GM12892 (cell line): ENCODE results near the gene PHC2.

Experiments used
- DNase-seq: peaks from one replicate; pipeline ENCODE4 v3.0.0; 2011; ENCODE audit not compliant: insufficient read length
- FAIRE-seq: peaks from 2 replicates; lab custom pipeline; 2011; peaks lifted over from hg19 to GRCh38; lab: Jason Lieb, UNC
- POLR2A ChIP-seq: IDR thresholded peaks from 2 replicates; pipeline ENCODE4 v1.6.1; 2011; ENCODE audit warnings: low read depth, low read length, control low read depth
- POLR2AphosphoS5 ChIP-seq: IDR thresholded peaks from 2 replicates; pipeline ENCODE4 v1.6.1; 2011; ENCODE audit warnings: low read depth, low read length, control low read depth
- TAF1 ChIP-seq: IDR thresholded peaks from 2 replicates; pipeline ENCODE4 v1.6.1; 2011; ENCODE audit warnings: low read depth, mild to moderate bottlenecking, control low read depth, low read length, borderline replicate concordance

PHC2 gene

GRCh38 chr1:33466159-33466558 is 35.3 kb upstream of the PHC2 start:
- FAIRE-seq: no peak
- DNase-seq: no peak
- TF ChIP-seq POLR2AphosphoS5: no peak
- TF ChIP-seq TAF1: no peak
- TF ChIP-seq POLR2A: no peak

DNA sequence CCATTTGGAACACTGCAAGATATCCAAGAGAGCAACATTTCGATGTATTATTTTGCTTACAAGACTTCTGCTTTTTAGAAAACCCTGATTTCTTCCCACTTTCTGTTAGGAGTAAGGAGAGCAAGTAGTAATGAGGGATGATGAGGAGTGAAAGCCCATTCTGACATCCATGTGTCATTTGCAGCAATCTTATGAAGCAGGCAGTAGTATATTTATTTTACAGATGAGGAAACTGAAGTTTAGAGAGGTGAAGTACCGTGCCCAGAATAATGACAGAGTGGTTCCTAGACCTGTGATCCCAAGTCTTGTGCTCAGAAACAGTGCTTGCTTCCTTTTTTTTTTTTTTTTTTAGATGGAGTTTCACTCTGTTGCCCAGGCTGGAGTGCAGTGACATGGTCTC is 34.4 kb upstream of the PHC2 start:
- no peak for FAIRE-seq
- no peak for TF ChIP-seq TAF1
- no peak for TF ChIP-seq POLR2A
- TF ChIP-seq POLR2AphosphoS5: no peak
- DNase-seq: no peak

DNA sequence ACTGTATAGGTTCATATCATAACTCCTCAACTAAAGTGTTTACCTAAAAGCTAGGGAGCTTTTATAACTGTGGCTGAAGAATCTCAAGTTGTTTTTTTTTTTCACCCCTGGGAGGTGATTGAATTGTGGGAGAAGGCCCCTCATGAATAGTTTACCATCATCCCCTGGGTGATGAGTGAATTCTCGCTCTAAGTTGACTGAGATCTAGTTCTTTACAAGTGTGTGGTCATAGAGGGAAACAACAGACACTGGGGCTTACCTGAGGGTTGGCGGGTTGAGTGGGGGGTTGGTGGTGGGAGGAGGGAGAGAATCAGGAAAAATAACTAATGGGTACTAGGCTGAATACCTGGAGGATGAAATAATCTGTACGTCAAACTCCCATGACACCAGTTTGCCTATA is 33.7 kb upstream of the PHC2 start:
- no peak for FAIRE-seq
- no peak for DNase-seq
- no peak for TF ChIP-seq POLR2A

GRCh38 chr1:33462405-33463164 is 31.7 kb upstream of the PHC2 start:
- FAIRE-seq (peak; percentile 69), DNase-seq (no peak)
- TF ChIP-seq TAF1 (no peak), POLR2A (no peak), POLR2AphosphoS5 (no peak)

DNA sequence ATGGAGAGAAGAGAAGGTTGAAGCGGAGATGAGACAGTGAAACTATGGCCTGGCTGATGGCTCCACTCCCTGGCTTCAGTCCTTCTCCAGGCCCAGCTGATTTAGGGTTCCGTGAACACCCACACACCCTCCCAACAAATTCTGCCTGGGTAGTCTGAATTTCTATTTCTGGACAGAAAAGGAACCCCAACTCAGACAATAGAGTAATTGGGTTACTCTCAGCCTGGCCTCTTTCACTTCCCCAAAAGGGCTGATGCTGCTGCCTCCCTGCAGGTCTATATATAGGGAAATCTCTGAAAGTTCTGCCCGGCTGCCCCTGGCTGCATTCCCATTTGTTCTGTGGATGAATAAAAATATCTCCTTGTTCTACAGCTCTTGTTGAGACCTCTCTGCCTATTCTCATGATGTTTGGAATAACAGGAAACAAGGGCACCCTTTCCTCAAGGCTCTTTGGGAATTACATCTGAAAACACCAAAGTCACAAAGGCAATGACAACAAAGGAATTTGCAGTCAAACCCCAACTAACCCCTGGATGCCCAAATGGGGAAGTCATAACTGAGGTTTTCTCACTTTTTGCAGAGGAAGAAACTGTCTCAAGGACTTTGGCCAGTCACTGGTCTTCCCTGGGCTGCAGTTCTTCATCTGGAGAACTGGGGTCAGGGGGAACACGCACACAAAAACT is 30.2 kb upstream of the PHC2 start:
- TF ChIP-seq TAF1: no peak
- TF ChIP-seq POLR2A: no peak
- no peak for TF ChIP-seq POLR2AphosphoS5
- FAIRE-seq (peak; percentile 86), DNase-seq (peak; percentile 37)

DNA sequence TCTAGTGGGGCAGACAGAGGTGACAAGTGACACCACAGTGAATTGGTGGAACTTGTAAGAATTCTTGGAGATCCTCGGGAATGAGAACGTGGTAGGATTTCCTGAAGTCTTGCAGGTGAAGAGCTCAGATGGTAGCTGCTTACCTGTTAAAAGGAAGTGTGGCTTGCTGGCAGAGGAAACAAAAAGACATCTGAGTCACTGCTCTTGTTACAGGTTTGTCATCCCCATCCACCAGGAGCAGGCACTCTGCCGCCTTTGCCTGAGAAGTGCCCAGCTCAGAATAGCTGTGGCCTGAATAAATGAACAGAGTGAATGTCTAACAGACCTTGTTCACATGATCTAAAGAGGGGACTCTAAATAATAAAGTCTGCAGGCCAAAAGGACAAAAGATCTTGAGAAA is 29.2 kb upstream of the PHC2 start:
- TF ChIP-seq POLR2A: no peak
- no peak for TF ChIP-seq TAF1
- TF ChIP-seq POLR2AphosphoS5: no peak
- DNase-seq (no peak), FAIRE-seq (peak; percentile 78)

DNA sequence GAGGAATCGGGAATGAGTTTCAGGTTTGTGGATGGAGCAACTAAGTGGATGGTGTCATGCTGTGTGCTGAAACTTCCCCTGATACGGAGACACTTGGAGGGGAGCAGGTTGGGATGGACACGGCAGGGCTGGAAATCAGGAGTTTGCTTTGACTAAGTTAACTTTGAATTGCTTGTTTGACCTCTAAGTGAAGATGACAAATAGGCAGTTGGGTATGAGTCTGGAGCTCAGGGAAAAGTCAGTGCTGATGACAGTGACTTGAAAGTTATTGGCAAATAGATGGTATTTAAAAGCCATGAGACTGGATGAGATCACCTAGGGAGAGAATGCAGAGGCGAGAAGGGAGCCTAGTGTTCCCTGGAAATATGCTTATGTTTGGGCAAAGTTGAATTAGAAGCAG is 28.8 kb upstream of the PHC2 start:
- TF ChIP-seq TAF1: no peak
- no peak for TF ChIP-seq POLR2AphosphoS5
- TF ChIP-seq POLR2A: no peak
- DNase-seq (no peak), FAIRE-seq (no peak)

- DNase-seq (no peak), FAIRE-seq (no peak)
- TF ChIP-seq POLR2A (no peak), POLR2AphosphoS5 (no peak), TAF1 (no peak)
Observed at GRCh38 chr1:33456502-33456886, 25.6 kb upstream of the PHC2 start.

DNA sequence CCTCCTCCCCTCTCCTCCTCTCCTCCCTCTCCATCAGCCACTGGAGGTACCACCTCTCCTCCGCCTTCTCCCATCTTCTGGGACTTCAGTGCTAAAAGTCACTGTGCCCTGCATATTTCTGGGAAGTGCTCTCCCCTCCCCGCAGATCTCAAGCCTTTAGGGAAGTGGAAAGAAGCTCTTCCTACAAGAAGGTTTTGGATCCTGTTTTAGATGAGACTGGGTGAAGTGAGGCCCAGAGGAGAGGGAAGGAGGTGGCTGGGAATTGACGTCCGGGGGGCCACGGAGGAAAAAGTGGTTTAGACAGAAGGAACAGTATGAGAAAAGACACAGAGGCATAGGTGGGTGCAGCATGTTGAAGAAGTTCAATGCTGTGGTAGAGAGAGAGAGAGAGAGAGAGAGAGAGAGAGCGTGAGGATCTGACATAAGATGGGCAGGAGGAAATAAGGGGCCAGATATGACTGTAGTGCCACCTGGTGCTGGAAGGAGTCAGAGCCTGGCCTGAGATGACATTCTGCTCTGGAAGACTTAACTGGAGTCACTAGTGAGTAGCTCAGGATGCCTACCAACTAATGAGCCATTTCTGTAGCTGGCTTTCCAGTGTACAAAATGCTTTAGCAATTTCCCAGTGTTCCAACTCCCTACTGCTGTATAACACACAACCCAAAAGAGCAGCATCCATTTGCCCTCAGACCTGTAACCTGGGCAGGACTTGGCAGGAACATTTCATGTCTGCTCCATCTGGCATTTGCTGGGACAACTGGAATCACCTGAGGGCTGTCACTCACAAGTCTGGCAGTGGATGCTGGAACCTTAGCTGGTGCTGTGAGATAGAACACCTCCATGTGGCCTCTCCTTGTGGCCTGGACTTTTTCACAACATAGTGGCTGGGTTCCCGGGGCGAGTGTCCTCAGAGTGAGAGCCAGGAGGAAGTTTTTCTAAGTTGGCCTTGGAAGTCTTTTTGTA is 24.9 kb upstream of the PHC2 start:
- TF ChIP-seq POLR2AphosphoS5: no peak
- TF ChIP-seq TAF1: no peak
- no peak for TF ChIP-seq POLR2A
- FAIRE-seq (peak; percentile 62), DNase-seq (peak; percentile 44)

DNA sequence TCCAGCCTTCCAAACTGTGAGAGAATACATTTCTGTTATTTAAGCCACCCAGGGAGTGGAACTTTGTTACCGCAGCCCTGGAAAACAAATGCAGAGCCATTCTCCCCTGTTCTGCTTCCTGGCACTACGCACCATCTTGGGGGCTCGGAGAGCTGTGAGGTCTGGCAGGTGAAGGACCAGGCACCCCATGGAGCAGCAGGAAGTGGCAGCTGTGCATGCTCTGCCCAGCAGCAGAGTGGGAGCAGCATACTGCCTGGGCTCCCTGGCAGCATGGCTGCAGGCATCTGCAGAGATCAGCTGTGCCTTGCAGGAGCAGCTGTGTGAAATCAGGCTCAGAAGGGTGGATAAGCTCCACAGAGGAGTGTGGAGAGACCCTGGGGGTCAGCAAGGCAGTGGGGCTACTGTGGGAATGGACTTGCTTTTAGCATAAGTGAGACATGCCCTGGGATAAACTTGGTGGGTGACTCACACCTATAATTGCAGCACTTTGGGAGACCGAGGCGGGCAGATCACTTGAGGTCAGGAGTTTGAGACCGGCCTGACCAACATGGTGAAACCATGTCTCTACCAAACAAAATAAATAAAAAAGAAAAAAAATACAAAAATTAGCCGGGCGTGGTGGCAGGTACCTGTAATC is 23.9 kb upstream of the PHC2 start:
- no peak for DNase-seq
- no peak for FAIRE-seq
- TF ChIP-seq POLR2AphosphoS5: no peak

GRCh38 chr1:33446590-33446989 is 15.7 kb upstream of the PHC2 start:
- TF ChIP-seq POLR2AphosphoS5 (no peak), POLR2A (no peak), TAF1 (no peak)
- FAIRE-seq (no peak), DNase-seq (no peak)

DNA sequence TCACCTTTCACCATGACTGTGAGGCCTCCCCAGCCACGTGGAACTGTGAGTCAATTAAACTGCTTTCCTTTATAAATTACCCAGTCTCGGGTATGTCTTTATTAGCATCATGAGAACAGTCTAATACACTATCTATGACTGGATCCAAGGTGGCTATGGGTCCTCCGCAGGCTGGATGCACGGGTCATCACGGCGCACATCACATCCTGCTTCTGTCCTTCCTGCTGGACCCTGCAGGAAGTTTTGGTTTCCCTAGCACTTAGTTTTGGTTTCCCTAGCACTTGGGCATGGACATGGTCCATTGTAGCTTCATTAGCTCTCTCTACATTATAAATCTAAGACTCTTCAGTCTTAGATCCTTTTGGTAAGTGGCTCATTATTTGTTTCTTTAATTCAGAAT is 14.2 kb upstream of the PHC2 start:
- DNase-seq (no peak), FAIRE-seq (no peak)
- TF ChIP-seq TAF1 (no peak), POLR2AphosphoS5 (no peak), POLR2A (no peak)
